Measurements from ENCODE around the gene COBL. TPM values are rescaled to one million over a fixed set of nuclear protein-coding genes. Genes with fewer than 3 reads are reported as not detected.

Gene COBL
- total RNA-seq, 4 donors from 2014 or later: 14.3 to 19.3 (median 15.9) TPM

DNA sequence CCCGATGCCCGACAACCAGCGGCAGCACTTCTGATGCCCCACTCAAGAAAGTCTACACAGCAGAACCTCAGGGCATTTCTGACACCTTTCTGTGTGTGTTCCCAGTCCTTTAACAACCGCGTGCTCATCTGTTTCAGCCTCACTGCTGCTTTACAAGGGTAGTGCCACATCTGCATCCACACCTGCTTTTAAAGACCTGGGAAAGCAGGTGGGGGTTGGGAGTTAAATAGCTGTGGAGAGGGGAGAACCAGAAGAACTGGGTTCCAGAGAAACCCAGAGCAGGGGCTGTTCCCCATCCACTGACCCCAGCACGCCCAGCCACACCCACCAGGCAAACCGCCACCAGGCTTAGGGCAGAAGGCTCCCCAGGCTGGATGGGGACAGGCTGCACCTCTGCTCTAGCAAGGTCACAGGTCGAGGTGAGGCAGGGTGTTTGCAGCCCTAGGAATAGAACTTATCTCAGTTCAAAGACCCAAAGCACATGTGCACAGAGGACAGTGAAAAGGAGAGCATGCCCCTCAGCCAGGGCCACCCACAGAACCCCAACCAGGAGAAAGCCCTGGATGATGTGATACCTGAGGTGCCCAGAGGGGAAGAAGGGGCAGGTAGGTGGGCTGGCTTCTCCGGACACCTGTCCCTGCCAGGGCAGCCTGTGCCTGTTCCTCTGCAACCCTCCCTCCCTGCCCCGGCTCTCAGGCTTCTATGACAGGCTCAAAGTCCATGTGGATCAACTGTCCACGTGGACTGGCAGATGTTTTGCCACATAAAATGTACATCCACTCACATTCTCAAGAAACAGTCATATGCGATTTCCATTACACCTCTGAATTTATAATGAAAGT lies 51.3 kb downstream of the COBL start:
- no peak for DNase-seq
- TF ChIP-seq POLR2A (IDR thresholded peaks at IDR 0.05): no peak
- TF ChIP-seq, protein P1, sequence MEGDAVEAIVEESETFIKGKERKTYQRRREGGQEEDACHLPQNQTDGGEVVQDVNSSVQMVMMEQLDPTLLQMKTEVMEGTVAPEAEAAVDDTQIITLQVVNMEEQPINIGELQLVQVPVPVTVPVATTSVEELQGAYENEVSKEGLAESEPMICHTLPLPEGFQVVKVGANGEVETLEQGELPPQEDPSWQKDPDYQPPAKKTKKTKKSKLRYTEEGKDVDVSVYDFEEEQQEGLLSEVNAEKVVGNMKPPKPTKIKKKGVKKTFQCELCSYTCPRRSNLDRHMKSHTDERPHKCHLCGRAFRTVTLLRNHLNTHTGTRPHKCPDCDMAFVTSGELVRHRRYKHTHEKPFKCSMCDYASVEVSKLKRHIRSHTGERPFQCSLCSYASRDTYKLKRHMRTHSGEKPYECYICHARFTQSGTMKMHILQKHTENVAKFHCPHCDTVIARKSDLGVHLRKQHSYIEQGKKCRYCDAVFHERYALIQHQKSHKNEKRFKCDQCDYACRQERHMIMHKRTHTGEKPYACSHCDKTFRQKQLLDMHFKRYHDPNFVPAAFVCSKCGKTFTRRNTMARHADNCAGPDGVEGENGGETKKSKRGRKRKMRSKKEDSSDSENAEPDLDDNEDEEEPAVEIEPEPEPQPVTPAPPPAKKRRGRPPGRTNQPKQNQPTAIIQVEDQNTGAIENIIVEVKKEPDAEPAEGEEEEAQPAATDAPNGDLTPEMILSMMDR (IDR thresholded peaks at IDR 0.05): no peak
- Histone ChIP-seq H3K9me3 (no peaks in the 10 kb centered on the region), H3K4me3 (replicated peaks in 1 of 3) (no peak overlapping the region), H3K27ac (no peak overlapping the region), H3K36me3 (no peaks in the 10 kb centered on the region), H3K4me1 (peaks cover 22 to 24% of the 10 kb centered on the region in 2 donors), H3K27me3 (no peaks in the 10 kb centered on the region)
- intact Hi-C loops (cut with DNase I): no loop called here
- WGBS, 2 donors: 89 to 91% methylated on average over 12 of the region's 12 CpGs

- TF ChIP-seq, protein P1 (IDR thresholded peaks at IDR 0.05): no peak
- TF ChIP-seq POLR2A (IDR thresholded peaks at IDR 0.05): no peak
- H3K27me3 ChIP-seq: no peaks in the 10 kb centered on the region
- H3K4me3 ChIP-seq (replicated peaks in 1 of 3): no peak overlapping the region
- H3K27ac ChIP-seq: peak overlapping the region; percentile 61 to 82 (median 79)
- intact Hi-C loops (cut with DNase I): no loop called here
- no peaks in the 10 kb centered on the region for H3K9me3 ChIP-seq
- peak; percentile 81 to 84 for DNase-seq
- 74 to 78% methylated on average over 10 of the region's 10 CpGs for WGBS, 2 donors
- H3K36me3 ChIP-seq: no peaks in the 10 kb centered on the region
- peaks cover 22 to 24% of the 10 kb centered on the region in 2 donors for H3K4me1 ChIP-seq
These were observed 52.8 kb downstream of the COBL start for GRCh38 chr7:51263631-51264484.

DNA sequence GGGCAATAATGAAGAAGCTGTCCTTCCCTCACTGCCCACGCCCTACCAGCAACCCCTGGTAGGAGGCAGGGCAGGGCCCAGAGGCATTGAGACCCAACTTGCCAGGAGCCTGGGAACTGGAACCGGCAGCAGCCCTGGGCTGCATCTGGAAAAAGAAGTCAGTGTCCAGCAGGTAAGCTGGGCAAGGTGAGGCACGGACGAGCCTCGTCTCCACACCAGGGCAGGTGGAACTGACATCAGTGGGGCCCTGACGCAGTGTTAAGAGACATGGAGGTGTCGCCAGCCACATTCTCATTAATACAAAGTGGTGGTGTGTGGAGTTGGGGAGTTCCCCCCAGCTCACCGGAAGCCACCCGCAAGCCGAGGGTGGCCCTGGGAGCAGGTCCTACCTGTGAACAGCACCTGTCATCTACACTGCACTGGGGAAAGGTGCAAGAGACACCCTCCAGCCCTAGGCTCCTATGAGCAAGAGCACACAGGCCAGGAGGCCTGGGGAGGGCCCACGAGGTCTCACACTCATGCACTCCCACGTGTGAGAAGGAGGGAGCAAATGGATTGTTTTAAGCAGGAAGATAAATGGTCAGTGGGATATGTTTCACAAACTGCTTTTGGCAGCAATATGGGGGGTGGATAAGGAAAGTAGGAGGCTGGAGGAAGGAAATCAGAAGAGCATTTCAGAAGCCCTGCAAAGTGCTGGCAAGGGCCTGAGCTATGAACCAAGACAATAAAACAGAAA lies 53.6 kb downstream of the COBL start:
- H3K9me3 ChIP-seq: no peaks in the 10 kb centered on the region
- H3K36me3 ChIP-seq: no peaks in the 10 kb centered on the region
- intact Hi-C loops (cut with DNase I): no loop called here
- TF ChIP-seq, protein P1 (IDR thresholded peaks at IDR 0.05): no peak
- no peak for DNase-seq
- WGBS, 2 donors: 77 to 89% methylated on average over 12 of the region's 12 CpGs
- no peaks in the 10 kb centered on the region for H3K27me3 ChIP-seq
- peaks cover 22 to 24% of the 10 kb centered on the region in 2 donors for H3K4me1 ChIP-seq
- no peak overlapping the region for H3K4me3 ChIP-seq (replicated peaks in 1 of 3)
- peak overlapping the region; percentile 61 to 82 (median 79) for H3K27ac ChIP-seq

DNA sequence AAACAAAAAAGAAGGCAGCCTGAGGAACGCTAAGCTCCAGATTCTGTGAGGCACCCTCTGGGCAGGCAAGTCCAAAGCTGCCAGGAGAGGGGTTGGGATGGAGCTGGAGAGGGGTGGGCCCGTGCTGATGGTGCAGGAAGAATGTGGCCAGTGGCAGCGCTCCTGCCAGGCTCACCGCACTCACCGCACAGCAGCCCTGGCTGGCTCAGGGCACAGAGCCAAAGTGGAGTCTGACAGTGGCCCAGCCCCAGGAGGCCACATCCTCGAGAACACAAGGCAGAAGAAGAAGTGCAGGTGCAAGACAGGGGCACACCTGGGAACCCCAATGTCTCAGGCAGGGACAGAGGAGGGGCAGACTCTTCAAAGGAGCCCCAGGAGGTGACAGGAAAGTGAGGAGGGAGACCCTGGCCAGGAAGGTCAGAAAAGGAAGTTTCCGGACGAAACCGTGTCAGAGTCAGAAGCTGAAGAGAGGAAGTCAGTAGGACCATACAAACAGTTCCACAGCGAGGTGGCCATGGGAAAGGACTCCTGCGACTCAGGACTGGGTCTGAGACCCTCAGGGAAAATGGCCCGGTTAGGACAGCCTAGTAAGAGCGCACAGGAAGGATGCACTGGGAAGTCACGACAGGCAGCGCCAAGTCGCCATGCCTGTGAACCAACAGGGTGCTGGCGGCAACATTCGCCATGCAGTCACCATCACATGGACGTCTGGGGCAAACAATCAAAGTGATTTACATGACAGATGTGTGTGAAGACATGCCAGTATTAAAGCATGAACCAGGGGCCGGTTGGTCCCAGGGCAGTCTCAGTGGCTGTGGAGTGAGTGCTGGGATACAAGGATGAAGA lies 54.4 kb downstream of the COBL start:
- no peaks in the 10 kb centered on the region for H3K36me3 ChIP-seq
- H3K27me3 ChIP-seq: no peaks in the 10 kb centered on the region
- no peaks in the 10 kb centered on the region for H3K9me3 ChIP-seq
- WGBS, 2 donors: 72 to 76% methylated on average over 19 to 20 of the region's 20 CpGs
- DNase-seq: peak; percentile 48 to 52
- intact Hi-C loops (cut with DNase I): no loop called here
- H3K4me1 ChIP-seq: peaks cover 22 to 24% of the 10 kb centered on the region in 2 donors
- no peak overlapping the region for H3K4me3 ChIP-seq (replicated peaks in 1 of 3)
- no peak for TF ChIP-seq POLR2A (IDR thresholded peaks at IDR 0.05)
- TF ChIP-seq, protein P1 (IDR thresholded peaks at IDR 0.05): no peak
- peak overlapping the region; percentile 61 to 82 (median 79) for H3K27ac ChIP-seq
